WTC11 (cell line): ENCODE results near the gene ALDH2. TPM values are rescaled to one million over a fixed set of nuclear protein-coding genes. Genes with fewer than 3 reads are reported as not detected.

ENCODE experiments used
- AFF4 ChIP-seq: sonication (generic); formaldehyde crosslinking; IDR thresholded peaks from 2 replicates; pipeline ENCODE4 v1.8.1; 2023; ENCODE audit warnings: mild to moderate bottlenecking, missing genetic modification reagents, borderline replicate concordance
- CBFB ChIP-seq: sonication (generic); formaldehyde crosslinking; IDR thresholded peaks from 2 replicates; pipeline ENCODE4 v1.8.1; 2022; ENCODE audit warnings: mild to moderate bottlenecking, low read depth, missing genetic modification reagents
- CDX4 ChIP-seq: fragments of 250-450 bp; sonication (Bioruptor Pico); IDR thresholded peaks from 2 replicates; pipeline ENCODE4 v1.9.0; 2021; ENCODE audit warnings: moderate library complexity, mild to moderate bottlenecking, inconsistent platforms, borderline replicate concordance
- ELF4 ChIP-seq: sonication (generic); formaldehyde crosslinking; IDR thresholded peaks from 2 replicates; pipeline ENCODE4 v1.8.1; 2022; ENCODE audit warnings: low read depth, mild to moderate bottlenecking, moderate library complexity, missing genetic modification reagents
- ESRRA ChIP-seq: sonication (generic); formaldehyde crosslinking; IDR thresholded peaks from 2 replicates; pipeline ENCODE4 v1.8.1; 2022; ENCODE audit warnings: mild to moderate bottlenecking, missing genetic modification reagents, borderline replicate concordance
- FOXJ3 ChIP-seq: sonication (generic); formaldehyde crosslinking; IDR thresholded peaks from 2 replicates; pipeline ENCODE4 v1.9.0; 2021; ENCODE audit warnings: missing genetic modification reagents, mild to moderate bottlenecking, borderline replicate concordance
- GTF2I ChIP-seq: fragments of 250-450 bp; sonication (Bioruptor Pico); conservative IDR thresholded peaks from 2 replicates; pipeline ENCODE4 v1.4.0; 2021; ENCODE audit warnings: mild to moderate bottlenecking
- HMGXB4 ChIP-seq: sonication (generic); formaldehyde crosslinking; IDR thresholded peaks from 2 replicates; pipeline ENCODE4 v1.8.1; 2023; ENCODE audit warnings: mild to moderate bottlenecking, moderate library complexity, missing genetic modification reagents
- KAT7 ChIP-seq: sonication (generic); formaldehyde crosslinking; IDR thresholded peaks from 2 replicates; pipeline ENCODE4 v1.8.1; 2023; ENCODE audit warnings: missing genetic modification reagents, mild to moderate bottlenecking, borderline replicate concordance
- MLX ChIP-seq: sonication (generic); formaldehyde crosslinking; IDR thresholded peaks from 2 replicates; pipeline ENCODE4 v1.8.1; 2023; ENCODE audit warnings: mild to moderate bottlenecking, missing genetic modification reagents, moderate library complexity
- NFE2L1 ChIP-seq: sonication (generic); formaldehyde crosslinking; IDR thresholded peaks from 2 replicates; pipeline ENCODE4 v1.8.1; 2023; ENCODE audit warnings: missing genetic modification reagents
- NFYB ChIP-seq: sonication (generic); formaldehyde crosslinking; conservative IDR thresholded peaks from 2 replicates; pipeline ENCODE4 v1.8.0; 2022; ENCODE audit warnings: low read depth, missing genetic modification reagents
- PRDM15 ChIP-seq: sonication (generic); formaldehyde crosslinking; IDR thresholded peaks from 2 replicates; pipeline ENCODE4 v1.8.0; 2022; ENCODE audit warnings: missing genetic modification reagents
- SOX15 ChIP-seq: fragments of 250-450 bp; sonication (Bioruptor Pico); IDR thresholded peaks from 2 replicates; pipeline ENCODE4 v1.9.0; 2021; ENCODE audit warnings: mild to moderate bottlenecking
- SP1 ChIP-seq: sonication (generic); formaldehyde crosslinking; conservative IDR thresholded peaks from 2 replicates; pipeline ENCODE4 v1.8.1; 2022; ENCODE audit warnings: missing genetic modification reagents
- TEAD1 ChIP-seq: sonication (generic); formaldehyde crosslinking; IDR thresholded peaks from 2 replicates; pipeline ENCODE4 v1.8.0; 2022; ENCODE audit warnings: mild to moderate bottlenecking, missing genetic modification reagents
- USF2 ChIP-seq: sonication (generic); formaldehyde crosslinking; IDR thresholded peaks from 2 replicates; pipeline ENCODE4 v1.8.1; 2023; ENCODE audit warnings: mild to moderate bottlenecking, missing genetic modification reagents, moderate library complexity
- ZMAT4 ChIP-seq: fragments of 250-450 bp; sonication (Bioruptor Pico); IDR thresholded peaks from 2 replicates; pipeline ENCODE4 v1.9.0; 2021; ENCODE audit warnings: mild to moderate bottlenecking
- ZNF138 ChIP-seq: sonication (generic); formaldehyde crosslinking; conservative IDR thresholded peaks from 2 replicates; pipeline ENCODE4 v1.8.1; 2022; ENCODE audit warnings: mild to moderate bottlenecking, moderate library complexity, missing genetic modification reagents
- ZNF232 ChIP-seq: sonication (generic); formaldehyde crosslinking; IDR thresholded peaks from 2 replicates; pipeline ENCODE4 v1.8.0; 2022; ENCODE audit warnings: mild to moderate bottlenecking, missing genetic modification reagents
- ZNF263 ChIP-seq: sonication (generic); formaldehyde crosslinking; IDR thresholded peaks from 2 replicates; pipeline ENCODE4 v1.8.1; 2022; ENCODE audit warnings: low read depth, mild to moderate bottlenecking, moderate library complexity, missing genetic modification reagents
- ZNF425 ChIP-seq: fragments of 250-450 bp; sonication (Bioruptor Pico); conservative IDR thresholded peaks from 2 replicates; pipeline ENCODE4 v1.9.0; 2021; ENCODE audit warnings: mild to moderate bottlenecking
- total RNA-seq: library from RNA; stranded (reverse); gene quantifications from 3 replicates; pipeline ENCODE4 v1.2.3, GENCODE V29; 2021

Gene ALDH2
- total RNA-seq, 1 experiment from 2014 or later, result 36.7 TPM

- TF ChIP-seq PRDM15, result no peak
- no peak for TF ChIP-seq NFE2L1
- TF ChIP-seq ZMAT4 (CRISPR knock-in tag), result no peak
- TF ChIP-seq MLX, result 0 out of 2 replicates have a peak, but pooled peaks have one; percentile 68
- no peak for TF ChIP-seq AFF4
- no peak for TF ChIP-seq KAT7 (CRISPR knock-in tag)
- peak; percentile 71; the same call in 1 of the 2 replicates for TF ChIP-seq SP1 (CRISPR knock-in tag)
- no peak; the same call in 1 of the 2 replicates for TF ChIP-seq ESRRA (CRISPR knock-in tag)
- peak; percentile 77; the same call in 1 of the 2 replicates for TF ChIP-seq CBFB (CRISPR knock-in tag)
- no peak for TF ChIP-seq ZNF425 (CRISPR knock-in tag)
- TF ChIP-seq ZNF232, result peak; percentile 74; the same call in 1 of the 2 replicates
- peak; percentile 44; the same call in 1 of the 2 replicates for TF ChIP-seq USF2 (CRISPR knock-in tag)
- no peak for TF ChIP-seq ZNF138 (CRISPR knock-in tag)
- no peak for TF ChIP-seq ELF4 (CRISPR knock-in tag)
- TF ChIP-seq HMGXB4, result peak; percentile 38
- TF ChIP-seq SOX15 (CRISPR knock-in tag), result peak; percentile 48; the same call in 1 of the 2 replicates
- TF ChIP-seq NFYB, result no peak
- no peak for TF ChIP-seq CDX4 (CRISPR knock-in tag)
- no peak for TF ChIP-seq FOXJ3 (CRISPR knock-in tag)
- TF ChIP-seq TEAD1 (CRISPR knock-in tag), result peak; percentile 73
- no peak for TF ChIP-seq ZNF263 (CRISPR knock-in tag)
- TF ChIP-seq GTF2I, result no peak
Observed at GRCh38 chr12:111841750-111842555, 75.2 kb downstream of the ALDH2 start, which contains the start of gene MAPKAPK5 (continued).
